OCI-LY1 (cell line): ENCODE results near the gene KCNA5.

ENCODE experiments used
- H2AFZ ChIP-seq: fragments of 200-600 bp; sonication (generic), shearing (Covaris generic); 2 replicates; pipeline ENCODE4 v1.6.0; 2014; ENCODE audit warnings: antibody characterized with exemption, mild to moderate bottlenecking, low read length
- H3F3A ChIP-seq: fragments of 200-600 bp; sonication (generic), shearing (Covaris generic); 2 replicates; pipeline ENCODE4 v1.6.0; 2014; ENCODE audit warnings: mild to moderate bottlenecking, antibody characterized with exemption, low read length, moderate library complexity; ENCODE audit not compliant: insufficient read depth
- H3K27ac ChIP-seq: fragments of 200-600 bp; sonication (generic); 2 replicates; pipeline ENCODE4 v1.5.1; 2014; ENCODE audit warnings: low read length, mixed run types, mild to moderate bottlenecking, low read depth; ENCODE audit not compliant: poor library complexity, severe bottlenecking
- H3K27me3 ChIP-seq: fragments of 200-600 bp; sonication (generic); 2 replicates; pipeline ENCODE4 v1.6.0; 2014; ENCODE audit warnings: antibody characterized with exemption, mild to moderate bottlenecking, low read length, moderate library complexity; ENCODE audit not compliant: insufficient read depth
- H3K36me3 ChIP-seq: fragments of 200-600 bp; sonication (generic); 2 replicates; pipeline ENCODE4 v1.6.1; 2014; ENCODE audit warnings: mild to moderate bottlenecking, antibody characterized with exemption, low read length, moderate library complexity, mixed read lengths; ENCODE audit not compliant: insufficient read depth
- H3K4me1 ChIP-seq: fragments of 200-600 bp; sonication (generic); 2 replicates; pipeline ENCODE4 v1.5.1; 2014; ENCODE audit warnings: mild to moderate bottlenecking, low read length, moderate library complexity; ENCODE audit not compliant: insufficient read depth, severe bottlenecking
- H3K4me2 ChIP-seq: fragments of 200-600 bp; sonication (generic), shearing (Covaris generic); 2 replicates; pipeline ENCODE4 v1.6.1; 2014; ENCODE audit warnings: low read length
- H3K4me3 ChIP-seq: fragments of 200-600 bp; sonication (generic); 2 replicates; pipeline ENCODE4 v1.5.1; 2014; ENCODE audit warnings: low read length, low read depth, mild to moderate bottlenecking, mixed read lengths; ENCODE audit not compliant: poor library complexity, severe bottlenecking
- H3K79me2 ChIP-seq: fragments of 200-600 bp; shearing (Covaris generic); 2 replicates; pipeline ENCODE4 v1.6.1; 2016; ENCODE audit warnings: mixed run types, low read length, mixed read lengths; ENCODE audit not compliant: insufficient read depth
- H3K9ac ChIP-seq: fragments of 200-600 bp; sonication (generic), shearing (Covaris generic); 2 replicates; pipeline ENCODE4 v1.6.1; 2014; ENCODE audit warnings: mild to moderate bottlenecking, low read length, mixed read lengths
- H3K9me2 ChIP-seq: fragments of 200-600 bp; sonication (generic), shearing (Covaris generic); 2 replicates; pipeline ENCODE4 v1.6.1; 2014; ENCODE audit warnings: low read depth, mild to moderate bottlenecking, low read length, mixed read lengths
- H3K9me3 ChIP-seq: fragments of 200-600 bp; shearing (Covaris generic); 2 replicates; pipeline ENCODE4 v1.6.1; 2014; ENCODE audit warnings: low read length, mixed read lengths
- H4K20me1 ChIP-seq: fragments of 200-600 bp; sonication (generic), shearing (Covaris generic); 2 replicates; pipeline ENCODE4 v1.6.0; 2016; ENCODE audit warnings: mild to moderate bottlenecking, low read length; ENCODE audit not compliant: insufficient read depth
- CTCF ChIP-seq: fragments of 200-600 bp; sonication (generic), shearing (Covaris generic); IDR thresholded peaks from 2 replicates; pipeline ENCODE4 v1.5.1; 2017; ENCODE audit warnings: mild to moderate bottlenecking, antibody characterized with exemption, low read length, moderate library complexity, mixed read lengths
- EZH2 ChIP-seq: fragments of 200-600 bp; sonication (generic), shearing (Covaris generic); IDR thresholded peaks from 2 replicates; pipeline ENCODE4 v1.8.0; 2017; ENCODE audit warnings: borderline replicate concordance, mixed run types, mild to moderate bottlenecking, antibody characterized with exemption, low read length, moderate library complexity, mixed read lengths

Gene KCNA5

GRCh38 chr12:5050542-5050941 lies 6.9 kb downstream of the KCNA5 start:
- Histone ChIP-seq H3K9me2 (no peaks in the 10 kb centered on the region), H3K9ac (no peak overlapping the region), H3F3A (no peaks in the 10 kb centered on the region), H3K4me3 (no peak overlapping the region), H3K4me2 (no peak overlapping the region), H3K9me3 (no peaks in the 10 kb centered on the region), H4K20me1 (no peaks in the 10 kb centered on the region), H3K27me3 (no peaks in the 10 kb centered on the region), H3K4me1 (no peaks in the 10 kb centered on the region), H3K36me3 (no peaks in the 10 kb centered on the region), H3K79me2 (no peaks in the 10 kb centered on the region), H3K27ac (no peak overlapping the region), H2AFZ (no peak overlapping the region)
- no peak for TF ChIP-seq CTCF
- TF ChIP-seq EZH2 = no peak

- Histone ChIP-seq H3K9ac (no peak overlapping the region), H3K36me3 (no peaks in the 10 kb centered on the region), H3K4me2 (no peak overlapping the region), H3K27me3 (0 out of 2 replicates have a peak, but pooled peaks cover 1% of the 10 kb centered on the region), H3K9me2 (no peaks in the 10 kb centered on the region), H3K4me3 (no peak overlapping the region), H3K9me3 (no peaks in the 10 kb centered on the region), H3K4me1 (no peaks in the 10 kb centered on the region), H3K27ac (no peak overlapping the region), H3F3A (no peaks in the 10 kb centered on the region), H3K79me2 (no peaks in the 10 kb centered on the region), H4K20me1 (no peaks in the 10 kb centered on the region), H2AFZ (no peak overlapping the region)
- TF ChIP-seq EZH2 (no peak), CTCF (no peak)
Measured at GRCh38 chr12:5051334-5051733, 7.7 kb downstream of the KCNA5 start.

GRCh38 chr12:5051913-5052312 lies 8.2 kb downstream of the KCNA5 start:
- Histone ChIP-seq H3K4me1 (no peaks in the 10 kb centered on the region), H3K9me2 (no peaks in the 10 kb centered on the region), H2AFZ (no peak overlapping the region), H3K36me3 (no peaks in the 10 kb centered on the region), H3K79me2 (no peaks in the 10 kb centered on the region), H3K27me3 (0 out of 2 replicates have a peak, but pooled peaks cover 4% of the 10 kb centered on the region), H3K27ac (no peak overlapping the region), H3K4me3 (no peak overlapping the region), H4K20me1 (no peaks in the 10 kb centered on the region), H3K9ac (no peak overlapping the region), H3K9me3 (no peaks in the 10 kb centered on the region), H3F3A (no peaks in the 10 kb centered on the region), H3K4me2 (no peak overlapping the region)
- TF ChIP-seq EZH2 (no peak), CTCF (no peak)
